ENCODE data around the gene OSM. TPM values are rescaled to one million over a fixed set of nuclear protein-coding genes. Genes with fewer than 3 reads are reported as not detected.

The OSM gene
- total RNA-seq, 1 donor from 2014 or later, result not detected

DNA sequence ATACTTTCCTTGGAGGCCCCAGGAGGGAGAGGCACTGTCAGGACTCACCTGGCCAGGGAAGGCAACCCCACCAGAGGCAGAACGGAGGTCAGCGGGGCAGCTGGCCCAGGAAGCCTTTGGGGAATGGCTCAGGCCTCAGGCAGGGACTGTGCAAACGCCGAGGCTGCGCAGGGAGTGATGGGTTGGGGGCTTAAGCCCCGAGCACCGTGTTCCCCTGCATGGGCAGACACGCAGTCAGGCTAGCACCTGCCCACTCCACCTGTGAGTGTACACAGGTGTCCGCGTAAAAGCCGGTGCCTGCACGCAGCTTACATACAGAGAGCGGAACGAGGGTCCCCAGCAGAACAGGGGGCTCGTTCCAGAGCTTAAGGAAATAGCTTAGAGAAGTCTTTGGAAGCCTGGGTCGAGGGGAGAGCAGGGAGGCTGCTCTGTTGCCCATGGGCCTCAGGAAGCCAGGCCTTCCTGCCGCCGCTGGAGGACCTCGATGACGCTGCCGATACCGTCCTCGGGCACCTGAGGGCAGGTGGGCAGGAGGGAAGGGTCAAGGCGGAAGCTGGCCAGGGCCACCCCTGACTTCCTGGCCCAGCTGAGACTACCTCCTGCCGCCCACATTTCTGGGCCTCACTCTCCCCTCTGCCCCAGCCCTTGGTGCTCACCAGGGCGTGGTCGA, 18.7 kb upstream of the OSM start:
- DNase-seq, result no peak

DNA sequence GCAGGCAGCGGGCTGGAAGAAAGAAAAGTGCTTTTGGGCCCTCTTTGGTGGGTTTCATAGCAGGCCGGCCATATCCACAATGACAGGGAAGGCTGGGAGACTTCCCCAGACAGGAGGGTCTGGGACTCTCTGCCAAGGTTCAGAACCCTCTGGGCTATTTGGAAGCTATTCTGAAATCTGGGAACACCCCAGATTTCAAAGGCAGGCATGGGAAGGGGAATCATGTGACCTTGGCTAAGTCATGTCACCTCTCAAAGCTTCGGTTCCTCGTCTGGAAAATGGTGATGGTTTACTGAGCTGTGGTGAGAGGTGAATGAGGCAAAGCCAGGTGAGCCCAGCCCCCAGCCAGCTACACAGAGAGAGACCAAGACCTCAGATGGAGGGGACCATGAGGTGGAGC, 18.0 kb upstream of the OSM start:
- no peak for DNase-seq

DNA sequence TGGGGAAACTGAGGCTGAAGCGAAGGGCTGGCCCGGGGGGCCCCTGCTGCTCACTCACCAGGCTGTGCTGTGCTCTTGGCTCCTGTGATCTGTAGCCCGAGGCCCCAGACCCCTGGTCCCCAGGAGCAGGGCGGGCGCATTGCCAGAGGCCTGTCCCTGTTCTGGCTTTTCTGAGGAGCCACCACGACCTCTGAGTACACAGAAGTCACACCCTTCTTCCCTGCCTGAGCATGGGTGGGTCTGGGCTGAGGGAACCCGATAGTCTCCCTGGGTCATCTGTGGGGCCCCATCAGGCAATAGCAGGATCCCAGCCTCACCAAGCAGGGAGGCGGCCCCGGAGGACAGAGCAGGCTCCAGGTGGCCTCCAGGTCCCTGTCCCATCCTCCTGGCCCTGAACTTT, 17.5 kb upstream of the OSM start:
- DNase-seq, result no peak

DNA sequence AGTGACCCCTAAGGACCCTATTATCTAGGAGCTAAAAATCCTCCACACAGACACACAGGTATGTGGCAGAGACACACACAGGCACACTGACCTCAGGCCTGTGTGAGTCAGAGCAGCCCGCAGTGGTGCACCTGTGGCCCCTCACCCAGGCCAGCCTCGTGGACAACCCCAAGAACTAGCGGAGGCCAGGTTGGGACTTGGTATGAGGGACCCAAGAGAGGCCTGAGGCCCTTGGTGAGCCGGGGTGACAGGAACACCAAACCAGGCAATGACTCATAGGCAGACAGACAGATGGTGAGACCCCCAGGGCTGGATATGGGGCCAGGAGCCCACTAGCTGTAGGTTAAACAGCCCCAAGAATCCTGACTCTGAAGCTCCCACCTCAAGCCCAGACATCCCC, 16.7 kb upstream of the OSM start:
- no peak for DNase-seq

DNA sequence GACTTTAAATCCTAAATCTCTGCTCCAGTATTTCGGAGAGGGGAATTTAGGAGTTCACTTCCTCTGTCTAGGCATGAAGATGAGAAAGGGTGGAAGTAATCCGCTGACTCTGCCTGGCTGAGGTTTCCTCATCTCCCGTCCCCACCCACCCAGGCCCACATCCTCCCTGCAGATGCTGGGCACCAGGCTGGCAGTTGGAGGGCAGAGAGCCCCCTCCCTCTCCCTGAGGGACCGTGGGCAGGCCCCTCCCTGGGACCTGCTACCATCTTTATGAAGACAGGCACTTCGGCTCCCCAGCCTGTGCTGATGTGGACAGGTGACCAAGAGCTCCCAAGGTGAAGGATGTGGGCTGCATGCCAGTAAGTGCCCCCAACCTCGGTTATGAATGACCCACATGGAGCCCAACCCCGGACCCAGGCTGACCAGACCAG, 16.0 kb upstream of the OSM start:
- DNase-seq, result no peak

DNA sequence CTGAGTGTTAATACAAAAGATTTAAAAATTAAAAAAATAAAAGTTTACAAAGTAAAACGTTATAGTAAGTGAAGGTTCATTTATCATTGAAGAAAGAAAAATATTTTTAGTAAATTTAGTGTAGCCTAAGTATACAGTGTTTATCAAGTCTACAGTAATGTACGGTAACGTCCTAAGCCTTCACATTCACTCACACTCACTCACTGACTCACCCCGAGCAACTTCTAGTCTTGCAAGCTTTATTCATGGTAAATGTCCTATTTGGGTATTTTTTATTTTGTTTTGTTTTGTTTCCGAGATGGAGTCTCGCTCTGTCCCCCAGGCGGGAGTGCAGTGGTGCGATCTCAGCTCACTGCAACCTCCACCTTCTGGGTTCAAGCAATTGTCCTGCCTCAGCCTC, 13.9 kb upstream of the OSM start:
- DNase-seq, result no peak

DNA sequence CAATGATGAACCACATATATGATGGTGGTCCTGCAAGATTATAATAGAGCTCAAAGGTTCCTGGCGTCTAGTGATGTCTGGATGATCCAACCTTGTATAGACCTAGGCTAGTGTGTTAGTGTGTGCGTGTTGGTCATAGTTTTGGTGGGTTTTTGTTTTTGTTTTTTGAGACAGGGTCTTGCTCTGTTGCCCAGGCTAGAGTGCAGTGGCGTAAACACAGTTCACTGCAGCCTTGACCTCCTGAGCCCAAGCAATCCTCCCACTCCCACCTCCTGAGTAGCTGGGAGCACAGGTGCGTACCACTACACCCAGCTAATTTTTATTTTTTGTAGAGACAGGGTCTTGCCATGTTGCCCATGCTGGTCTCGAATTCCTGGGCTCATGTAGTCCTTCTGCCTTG, 13.3 kb upstream of the OSM start:
- no peak for DNase-seq

DNA sequence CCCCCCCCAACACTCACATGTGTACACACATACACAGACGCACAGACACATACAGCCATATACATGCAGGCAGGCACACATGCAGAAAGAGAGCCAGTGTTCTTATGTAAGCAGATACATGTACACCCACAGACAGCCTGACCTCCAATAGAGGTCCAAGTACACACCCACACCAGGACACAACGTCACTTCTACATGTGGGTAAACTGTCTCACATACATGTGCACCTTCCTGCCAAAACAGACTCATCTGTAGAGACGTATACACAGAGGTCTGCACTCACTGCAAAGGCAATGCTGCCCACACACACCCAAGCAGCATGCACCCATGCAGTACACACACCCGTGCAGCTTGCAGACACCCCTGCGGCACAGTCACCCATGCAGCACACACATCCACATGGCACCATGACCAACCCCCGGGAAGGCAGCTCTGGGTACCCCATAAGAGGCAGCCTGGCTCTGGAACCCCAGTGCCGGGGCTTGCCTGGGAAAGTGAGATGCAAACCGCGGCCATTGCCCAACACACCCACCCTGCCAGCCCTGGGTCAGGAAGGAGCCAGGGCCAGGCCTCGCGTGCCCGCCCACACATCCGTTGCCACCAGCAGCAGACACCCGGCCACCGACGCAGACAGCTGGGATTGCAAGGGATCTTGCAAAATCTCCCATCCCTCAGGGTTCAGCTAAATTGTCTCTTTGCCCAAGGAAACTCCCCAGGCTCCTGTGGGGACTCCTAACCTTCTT, 12.6 kb upstream of the OSM start:
- no peak for DNase-seq

DNA sequence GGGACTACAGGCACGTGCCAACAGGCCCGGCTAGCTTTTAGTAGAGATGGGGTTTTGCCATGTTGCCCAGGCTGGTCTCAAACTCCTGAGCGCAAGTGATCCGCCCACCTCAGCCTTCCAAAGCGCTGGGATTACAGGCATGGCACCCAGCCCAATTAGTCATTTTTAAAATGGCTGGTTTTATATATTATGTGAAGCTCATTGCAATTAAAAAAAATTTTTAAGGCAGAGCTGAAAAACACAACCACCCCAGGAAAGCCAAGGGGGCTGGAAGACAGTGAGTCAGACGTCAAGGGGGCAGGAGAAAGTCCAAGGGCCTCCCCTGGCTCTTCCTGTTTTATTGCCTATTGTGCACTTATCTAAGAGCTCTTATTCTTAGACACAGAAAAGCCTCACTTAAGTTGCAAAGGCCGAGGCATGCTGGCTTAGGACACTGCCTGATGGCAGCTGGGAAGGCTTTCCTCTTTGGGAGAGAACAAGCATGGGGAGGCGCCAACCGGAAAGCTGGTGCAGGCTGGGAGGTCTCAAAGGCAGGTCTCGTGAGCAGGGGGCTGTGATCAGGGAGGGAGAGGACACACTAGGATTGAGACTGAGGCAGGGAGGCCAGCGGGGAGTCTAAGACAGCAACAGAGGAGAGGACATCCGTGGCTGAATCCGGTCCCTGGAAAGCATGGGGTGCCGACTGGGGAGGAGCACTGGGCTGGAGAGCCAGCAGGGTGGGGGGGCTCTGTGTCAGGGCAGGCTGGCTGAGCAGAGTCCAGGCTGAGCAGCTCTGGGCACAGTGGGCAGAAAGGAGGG, 11.1 kb upstream of the OSM start:
- no peak for DNase-seq

DNA sequence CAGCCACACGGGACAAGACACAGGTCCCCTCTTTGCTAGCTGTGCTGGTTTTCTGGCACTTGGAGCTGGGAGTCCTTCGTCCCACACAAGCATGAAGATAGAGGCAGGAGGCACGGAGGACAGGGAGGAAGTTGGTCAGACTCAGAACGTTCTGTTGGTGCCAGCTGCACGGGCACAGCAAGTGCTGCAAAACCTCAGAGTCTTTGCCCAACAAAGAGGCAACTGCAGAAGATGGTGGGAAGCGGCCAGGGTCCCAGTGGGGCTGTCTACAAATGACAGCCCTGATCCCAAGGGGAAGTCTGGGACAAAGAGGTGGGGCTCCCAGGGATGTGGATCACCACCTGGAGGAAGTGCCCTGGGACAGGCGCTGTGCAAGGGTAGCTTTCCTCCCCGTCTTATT, 9.4 kb upstream of the OSM start:
- no peak for DNase-seq

DNA sequence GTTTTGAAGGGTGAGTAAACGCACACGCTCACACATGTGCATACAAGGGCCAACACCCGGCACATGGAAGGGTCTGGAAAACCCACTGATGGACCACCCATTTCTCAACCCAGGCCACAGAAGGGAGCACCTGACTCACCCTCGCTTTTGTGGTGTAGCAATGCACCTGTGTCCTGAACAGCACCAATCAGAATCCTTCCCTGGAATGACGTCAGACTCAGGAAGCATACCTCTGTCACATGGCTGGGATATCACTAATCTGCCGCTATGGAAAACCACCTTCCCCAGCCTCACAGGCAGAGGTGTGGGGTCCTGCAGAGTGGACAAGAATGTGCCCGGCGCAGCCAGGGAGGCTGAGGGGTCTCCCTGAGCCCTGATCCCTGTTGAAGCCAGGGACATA, 9.0 kb upstream of the OSM start:
- DNase-seq, result no peak

DNA sequence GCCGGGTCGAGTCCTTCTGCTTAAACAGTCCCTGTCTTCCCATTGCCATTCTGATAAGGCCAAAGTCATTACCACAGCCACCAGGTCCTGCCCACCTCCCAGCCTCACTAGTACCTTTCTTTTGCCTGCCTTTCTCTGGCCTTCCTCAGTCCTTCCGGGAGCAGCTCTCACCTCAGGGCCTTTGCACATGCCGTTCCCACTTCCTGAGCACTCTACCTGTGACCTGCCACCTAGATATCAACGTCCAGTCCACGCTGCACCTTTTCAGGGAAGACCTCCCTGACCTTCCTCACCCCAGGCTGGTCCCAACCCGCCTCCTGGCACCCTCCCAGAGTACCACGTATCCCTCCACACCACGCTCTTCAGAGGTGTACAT, 7.8 kb upstream of the OSM start:
- DNase-seq, result no peak

DNA sequence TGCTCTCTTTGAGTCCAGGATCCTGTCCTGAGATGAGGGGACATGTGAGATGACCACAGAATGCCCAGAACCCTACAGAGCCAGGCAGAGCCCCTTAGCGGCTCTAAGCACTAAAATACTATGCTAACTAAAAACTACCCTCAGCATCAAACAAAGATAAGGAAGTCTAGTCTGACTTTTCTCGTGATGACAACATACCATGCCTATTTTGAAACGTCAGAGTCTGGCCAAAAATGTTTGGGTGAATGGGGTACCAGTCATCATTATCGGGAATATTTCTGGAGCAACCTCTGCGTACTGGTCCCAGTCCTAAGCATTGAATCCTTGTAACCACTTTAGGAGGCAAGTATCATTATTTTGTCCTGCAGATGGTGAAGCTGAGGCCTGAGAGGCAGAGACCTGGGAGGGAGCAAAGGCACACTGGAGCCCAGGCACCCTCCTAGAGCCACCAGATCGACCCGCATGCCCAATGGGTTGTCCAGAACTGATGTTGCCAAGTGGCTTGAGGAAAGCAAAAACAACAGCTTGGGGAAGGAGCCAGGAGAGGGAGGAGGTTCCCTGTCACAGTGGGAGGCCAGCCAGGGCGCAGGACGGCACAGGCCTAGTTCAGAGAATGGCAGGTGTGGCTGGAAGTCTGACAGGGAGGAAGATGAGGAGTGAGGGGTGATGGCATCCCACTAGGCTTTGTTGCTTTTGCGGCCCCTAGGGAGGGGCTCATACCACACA, 7.2 kb upstream of the OSM start:
- DNase-seq, result no peak

DNA sequence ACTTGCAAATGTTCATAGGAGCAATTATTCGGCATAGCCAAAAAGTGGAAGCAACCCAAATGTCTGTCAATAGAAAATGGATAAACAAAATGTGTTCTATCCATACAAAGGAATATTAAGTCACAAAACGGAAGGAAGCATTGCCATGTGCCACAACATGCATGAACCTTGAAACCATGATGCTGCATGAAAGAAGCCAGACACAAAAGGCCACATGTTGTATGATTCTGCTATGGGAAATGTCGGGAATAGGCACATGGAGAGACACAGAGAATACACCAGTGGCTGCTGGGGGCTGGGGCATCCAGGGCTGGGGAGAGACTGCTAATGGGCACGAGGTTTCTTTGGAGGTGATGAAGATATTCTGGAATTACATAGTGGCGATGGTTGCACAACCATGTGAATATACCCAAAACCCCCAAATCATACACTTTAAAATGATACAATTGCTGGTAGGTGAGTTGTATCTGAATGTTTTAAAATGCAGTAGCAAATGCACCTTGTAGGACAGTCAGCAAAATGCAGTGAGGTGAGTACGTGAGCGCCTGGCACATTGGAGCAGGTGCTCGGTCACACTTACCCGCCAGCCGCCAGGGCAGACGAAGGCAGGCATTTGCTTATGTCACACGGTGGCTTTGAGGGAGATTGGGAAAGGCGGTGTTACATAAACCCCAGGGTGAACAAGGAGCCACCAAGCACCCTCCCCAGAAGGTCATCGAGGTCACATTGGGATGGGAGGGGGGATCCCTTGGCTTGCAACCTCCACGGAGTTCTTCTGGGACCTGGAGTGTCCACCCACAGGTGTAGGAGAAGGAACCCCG, 6.3 kb upstream of the OSM start:
- no peak for DNase-seq

DNA sequence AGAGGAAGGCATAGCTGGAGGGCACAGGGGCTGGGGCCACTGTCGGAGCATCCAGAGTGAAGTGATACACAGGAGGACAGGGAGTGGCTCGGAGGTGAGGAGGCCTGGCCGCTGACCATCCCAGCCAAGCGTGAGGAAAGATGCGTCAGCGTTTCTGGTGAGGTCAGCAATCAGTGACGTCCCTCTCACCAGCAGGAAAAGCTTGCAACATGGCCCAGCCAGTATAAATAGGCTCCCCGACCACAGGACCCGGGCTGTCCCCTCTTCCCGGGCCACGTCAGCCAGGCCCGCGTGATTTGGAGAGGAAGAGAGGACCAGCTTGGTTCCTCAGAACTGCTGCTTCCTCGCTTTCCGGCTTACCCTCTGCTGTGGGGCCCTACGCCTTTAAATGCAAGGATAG, 4.2 kb upstream of the OSM start:
- DNase-seq, result peak; percentile 35

DNA sequence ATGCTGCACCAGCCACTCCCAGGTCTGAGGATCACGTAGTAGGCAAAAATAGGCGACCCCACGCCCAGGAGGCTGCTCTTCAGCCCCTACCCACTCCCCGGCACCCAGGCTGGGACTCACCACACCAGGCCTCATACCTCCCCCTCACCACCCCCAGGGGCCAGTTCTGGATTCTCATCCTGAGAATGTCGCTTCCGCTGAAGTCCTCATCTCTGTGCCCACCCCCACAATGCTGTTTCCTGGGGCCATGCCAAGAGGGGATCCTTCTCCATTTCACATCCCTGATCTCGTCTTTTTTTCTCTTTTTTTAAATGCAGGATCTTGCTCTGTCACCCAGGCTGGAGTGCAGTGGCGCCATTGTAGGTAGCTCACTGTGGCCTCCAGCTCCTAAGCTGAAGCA, 1.7 kb upstream of the OSM start:
- DNase-seq, result no peak

DNA sequence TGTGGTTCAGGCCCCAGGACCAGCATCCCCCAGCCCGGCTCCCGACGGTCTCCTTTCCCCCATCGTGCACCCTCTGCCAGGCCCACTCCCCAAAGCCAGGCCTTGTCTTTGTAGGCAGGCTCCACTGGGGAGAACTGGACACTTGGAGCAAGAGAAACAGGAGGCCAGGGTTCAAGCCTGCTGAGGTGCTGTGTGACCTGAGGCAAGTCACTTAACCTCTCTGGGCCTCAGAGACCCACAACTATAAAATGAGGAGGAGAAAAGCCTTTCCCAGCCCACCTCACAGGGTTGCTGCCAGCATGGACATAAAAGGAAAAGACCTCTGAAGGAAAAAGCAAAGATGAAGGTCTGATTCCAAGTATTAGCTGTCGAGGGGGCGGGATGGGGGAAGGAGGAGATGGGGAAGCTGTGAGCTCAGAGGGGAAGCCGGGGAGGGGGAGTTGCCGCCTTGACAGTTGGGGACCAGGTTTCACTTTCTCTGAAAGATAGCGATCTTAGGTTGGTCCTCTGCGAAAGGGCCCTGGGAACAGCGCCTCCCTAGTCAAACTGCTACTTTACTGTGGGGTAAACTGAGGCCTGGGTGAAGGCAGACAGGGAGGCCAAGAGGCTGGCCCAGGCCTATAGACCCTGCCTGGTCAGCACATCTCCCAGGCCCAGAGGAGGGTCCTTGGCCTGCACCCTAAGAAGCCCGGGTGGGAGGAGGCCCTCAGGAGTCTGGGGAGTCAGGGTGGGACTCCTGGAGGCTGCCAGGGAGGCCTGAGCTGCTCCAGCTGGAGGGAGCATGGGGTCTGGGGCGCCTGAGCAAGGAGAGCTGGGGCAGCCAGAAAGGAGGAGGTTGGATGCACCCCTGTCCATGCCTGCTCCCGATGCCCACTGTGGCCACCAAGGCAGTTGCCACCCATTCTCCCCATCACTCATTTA, 991 bp upstream of the OSM start:
- DNase-seq, result no peak

DNA sequence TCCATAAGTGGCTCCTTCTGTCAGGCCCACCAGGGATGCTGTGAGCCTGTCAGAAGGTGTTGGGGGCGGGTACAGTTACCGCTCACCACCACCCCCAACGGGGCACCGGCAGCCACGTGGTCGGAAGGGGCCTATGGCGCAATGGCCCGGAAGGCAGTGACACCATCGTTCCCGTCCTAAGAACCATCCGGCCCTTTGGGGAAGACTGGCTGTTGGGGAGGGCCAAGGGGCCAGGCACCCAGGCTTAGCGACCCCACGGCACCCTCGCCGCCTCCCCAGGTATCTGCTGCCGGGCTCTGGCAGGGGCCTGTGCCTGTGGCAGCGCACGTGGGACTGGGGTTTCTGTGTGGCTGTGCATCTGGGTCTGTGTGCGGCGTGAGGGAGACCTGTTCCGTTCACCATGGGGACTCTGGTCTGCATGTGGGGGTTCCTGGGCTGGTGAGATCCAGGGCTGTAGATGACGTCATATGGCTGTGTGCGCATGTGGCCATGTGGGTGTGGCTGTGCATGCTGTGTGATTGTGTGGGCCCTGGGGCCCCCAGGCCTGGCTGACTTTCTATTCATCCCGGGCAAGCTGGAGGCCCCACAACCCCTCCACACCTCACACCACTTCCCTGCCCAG, 717 bp downstream of the OSM start:
- DNase-seq, result no peak

DNA sequence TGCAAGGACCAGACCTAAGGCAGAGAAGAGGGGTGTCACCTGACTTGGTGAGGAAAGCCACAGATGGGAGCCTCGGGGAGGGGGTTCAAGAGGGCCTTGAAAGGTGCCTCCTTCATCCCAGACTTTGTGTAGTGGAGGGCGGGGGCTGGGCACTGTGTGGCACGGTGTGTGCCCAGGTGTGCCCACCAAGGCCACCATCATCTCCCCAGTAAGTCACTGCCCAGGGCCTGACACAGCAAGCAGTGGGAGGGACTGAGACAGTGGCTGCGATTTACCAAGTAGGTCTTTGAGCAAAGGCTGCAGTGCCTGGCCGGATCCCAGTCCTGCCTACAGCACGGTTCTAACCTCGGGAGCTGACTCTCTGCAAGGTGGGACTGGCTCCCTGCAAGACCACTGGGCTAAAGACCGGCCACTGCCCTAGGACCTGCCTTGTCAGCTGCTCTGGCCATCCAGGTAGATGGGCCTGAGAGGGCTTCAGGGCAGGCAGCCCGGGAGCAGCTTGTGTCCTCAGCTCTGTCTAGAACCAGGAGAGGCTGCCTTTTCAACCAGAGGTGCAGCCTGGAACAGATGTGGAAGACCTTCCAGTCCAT, 1.4 kb downstream of the OSM start:
- DNase-seq, result no peak

DNA sequence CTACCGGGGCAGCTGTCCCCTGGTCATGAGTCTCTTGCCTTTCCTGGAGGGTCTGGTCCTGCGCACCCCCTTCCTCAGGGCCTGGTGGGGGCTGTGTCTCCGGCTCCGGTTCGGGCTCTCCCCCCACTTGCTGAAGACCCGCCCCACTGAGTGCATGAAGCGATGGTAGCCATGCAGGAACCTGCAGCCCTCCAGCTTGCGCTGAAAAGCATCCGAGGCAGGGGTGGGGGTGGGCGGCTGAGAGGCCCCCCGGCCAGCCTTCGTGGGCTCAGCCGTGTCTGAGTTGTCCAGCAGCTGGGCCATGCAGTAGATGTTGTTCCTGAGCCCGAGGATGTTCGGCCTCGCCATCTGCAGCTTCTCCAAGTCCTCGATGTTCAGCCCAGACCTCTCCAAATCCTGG, 2.8 kb downstream of the OSM start:
- DNase-seq, result no peak
